Measurements from ENCODE around the gene THAP7. TPM values are rescaled to one million over a fixed set of nuclear protein-coding genes. Genes with fewer than 3 reads are reported as not detected.

The THAP7 gene
- total and polyA plus RNA-seq, 9 of the 15 experiments (the other 6 are each of a cell fraction or from before 2014, with no cell fraction given), result 7.9 to 263 (median 84.1) TPM

- CTCF ChIA-PET (ENCODE audit: low intra/inter-chr PET ratio), result interaction anchor here (0.6 kb wide), 1 partner anchor 313 kb away, joined by 4 read pairs; no protein-coding TSS in a partner anchor
- H3K27ac ChIP-seq (ENCODE audit: extremely low read depth, low read depth, low read length), result no peak overlapping the region
- intact Hi-C loops (cut with micrococcal nuclease), result no loop called here
- no peak for TF ChIP-seq ZNF445 (CRISPR knock-in tag; IDR thresholded peaks at IDR 0.05; ENCODE audit: low read depth)
- 0 out of 2 replicates have a peak, but pooled peaks have one; percentile 37 for TF ChIP-seq ZNF354B (CRISPR knock-in tag; IDR thresholded peaks at IDR 0.05)
- TF ChIP-seq RB1 (IDR thresholded peaks at IDR 0.05; ENCODE audit: low read depth), result no peak
- no peak for TF ChIP-seq SFPQ (IDR thresholded peaks at IDR 0.05; ENCODE audit: low read depth, low read length)
- TF ChIP-seq KHSRP (IDR thresholded peaks at IDR 0.05), result no peak
- TF ChIP-seq ZNF395 (CRISPR knock-in tag; IDR thresholded peaks at IDR 0.05), result no peak
- TF ChIP-seq CBX3 (IDR thresholded peaks at IDR 0.05; ENCODE audit: borderline replicate concordance in 1 of 2, low read length in 2 of 2), result 0 out of 3 replicates have a peak, but pooled peaks of 1 of the 2 experiments have one; percentile 11
- TF ChIP-seq BDP1 (IDR thresholded peaks at IDR 0.05; ENCODE audit: insufficient read depth, insufficient read length), result no peak
- TF ChIP-seq TRIM24 (IDR thresholded peaks at IDR 0.05), result no peak
- TF ChIP-seq PHF8 (IDR thresholded peaks at IDR 0.05; ENCODE audit: borderline replicate concordance, low read length), result no peak
- 0 out of 2 replicates have a peak, but pooled peaks have one; percentile 9 for TF ChIP-seq HMGXB4 (CRISPR knock-in tag; IDR thresholded peaks at IDR 0.05)
- no peak for TF ChIP-seq RBM39 (optimal IDR thresholded peaks at IDR 0.05; ENCODE audit: low read depth, low read length)
- TF ChIP-seq EHMT2 (IDR thresholded peaks at IDR 0.05), result no peak
- no peak for TF ChIP-seq NR1H2 (CRISPR knock-in tag; IDR thresholded peaks at IDR 0.05)
- no peak for TF ChIP-seq ZNF239 (CRISPR knock-in tag; IDR thresholded peaks at IDR 0.05)
- TF ChIP-seq ZNF41 (CRISPR knock-in tag; conservative IDR thresholded peaks at IDR 0.05), result 0 out of 2 replicates have a peak, but pooled peaks have one; percentile 36
- 0 out of 2 replicates have a peak, but pooled peaks have one; percentile 10 for TF ChIP-seq SMAD4 (CRISPR knock-in tag; conservative IDR thresholded peaks at IDR 0.05)
- TF ChIP-seq C11orf30 (IDR thresholded peaks at IDR 0.05; ENCODE audit: low read depth), result no peak
- no peak for TF ChIP-seq SRSF3 (IDR thresholded peaks at IDR 0.05; ENCODE audit: insufficient read depth, low read length)
- TF ChIP-seq ZNF232 (CRISPR knock-in tag; IDR thresholded peaks at IDR 0.05), result no peak
Measured at GRCh38 chr22:20955548-20955947, 46.4 kb downstream of the THAP7 start.

More at GRCh38 chr22:20955548-20955947, 46.4 kb downstream of the THAP7 start:
- Histone ChIP-seq H3K4me3 (no peak overlapping the region), H3K27me3 (ENCODE audit: control insufficient read depth in 2 of 2, insufficient read depth in 2 of 2, low read length in 2 of 2) (no peaks in the 10 kb centered on the region), H4K20me1 (replicated peaks; ENCODE audit: control insufficient read depth, insufficient read depth, low read length) (peaks cover 52% of the 10 kb centered on the region), H3K9me1 (ENCODE audit: control insufficient read depth, insufficient read depth, low read length) (peaks cover 4% of the 10 kb centered on the region), H3K9ac (ENCODE audit: insufficient read depth in 1 of 2, low read depth in 2 of 2, low read length in 2 of 2) (no peak overlapping the region), H3K4me2 (ENCODE audit: insufficient read depth, low read length) (no peak overlapping the region), H3K36me3 (ENCODE audit: control insufficient read depth, insufficient read depth, low read length) (peaks cover 39% of the 10 kb centered on the region), H2AFZ (ENCODE audit: low read depth, low read length) (no peak overlapping the region), H3K79me2 (ENCODE audit: control insufficient read depth, insufficient read depth, low read length) (peaks cover 26% of the 10 kb centered on the region), H3K9me3 (replicated peaks; ENCODE audit: control insufficient read depth, insufficient read depth, low read depth, low read length) (no peaks in the 10 kb centered on the region), H3K4me1 (replicated peaks in 1 of 2; ENCODE audit: control insufficient read depth in 2 of 2, insufficient read depth in 2 of 2, low read length in 2 of 2) (peaks cover 0 to 25% of the 10 kb centered on the region in 2 experiments; a peak in 2 of 5 replicates)
- ATAC-seq (peak; percentile 29), DNase-seq (ENCODE audit: extremely low read depth in 1 of 4, low spot score in 3 of 4) (peak in 1 of 4 experiments; percentile 70), FAIRE-seq (peak; percentile 48)
- POLR2A ChIA-PET, result interaction anchor here (0.6 to 64.4 kb wide), 4 partner anchors 17 to 62 kb away, joined by 3 to 1556 read pairs (median 100); partner anchors contain the start of genes AIFM3, CRKL and LZTR1
- in situ Hi-C loops (cut with MboI), result loop anchor here (25.0 kb wide), 1 partner anchor 182 kb away; no protein-coding TSS in a partner anchor
- 46% methylated on average over 7 of the region's 7 CpGs for whole genome bisulfite sequencing (ENCODE audit: insufficient coverage, low coverage, missing lambda C conversion rate)
- no TSS peak for BruUV-seq (replicated peaks)
